GM21619 (cell line): Measurements from ENCODE around the gene ANKS1B.
"Not testable (repeated sequence)": the region's sequence is repeated elsewhere in the genome, so short reads cannot be mapped to it uniquely, and the experiment has no call there.

Source experiments
- ATAC-seq: cut with Tn5 transposase; IDR thresholded peaks from one replicate; pipeline ENCODE4 v1.9.1; 2021; ENCODE audit not compliant: unreplicated experiment

Gene ANKS1B

GRCh38 chr12:99766408-99766807 lies 218.3 kb downstream of the ANKS1B start:
- no peak for ATAC-seq

- no peak for ATAC-seq
These were observed 219.1 kb downstream of the ANKS1B start for GRCh38 chr12:99765469-99766114.

GRCh38 chr12:99759444-99759843 lies 225.3 kb downstream of the ANKS1B start:
- no peak for ATAC-seq

GRCh38 chr12:99758997-99759396 lies 225.7 kb downstream of the ANKS1B start:
- no peak for ATAC-seq

- no peak for ATAC-seq
These were observed 232.0 kb downstream of the ANKS1B start for GRCh38 chr12:99752740-99753139.

- ATAC-seq = no peak
These were observed 238.2 kb downstream of the ANKS1B start for GRCh38 chr12:99746538-99746937.

- ATAC-seq = no peak
These were observed 238.8 kb downstream of the ANKS1B start for GRCh38 chr12:99745895-99746294.

GRCh38 chr12:99745121-99745520 lies 239.6 kb downstream of the ANKS1B start:
- ATAC-seq = no peak

GRCh38 chr12:99736760-99737269 lies 247.9 kb downstream of the ANKS1B start:
- ATAC-seq = no peak

GRCh38 chr12:99732131-99732530 lies 252.6 kb downstream of the ANKS1B start:
- no peak for ATAC-seq

GRCh38 chr12:99722690-99723486 lies 261.8 kb downstream of the ANKS1B start:
- ATAC-seq = no peak

- ATAC-seq = no peak
These were observed 262.9 kb downstream of the ANKS1B start for GRCh38 chr12:99721715-99722275.

- not testable (repeated sequence) for ATAC-seq
These were observed 264.7 kb downstream of the ANKS1B start for GRCh38 chr12:99720083-99720465.

- not testable (repeated sequence) for ATAC-seq
These were observed 265.2 kb downstream of the ANKS1B start for GRCh38 chr12:99719411-99720082.

- not testable (repeated sequence) for ATAC-seq
These were observed 268.8 kb downstream of the ANKS1B start for GRCh38 chr12:99715841-99716510.

GRCh38 chr12:99714921-99715320 lies 269.8 kb downstream of the ANKS1B start:
- not testable (repeated sequence) for ATAC-seq

- no peak for ATAC-seq
These were observed 270.7 kb downstream of the ANKS1B start for GRCh38 chr12:99713946-99714520.

GRCh38 chr12:99712281-99712680 lies 272.5 kb downstream of the ANKS1B start:
- ATAC-seq = no peak

- no peak for ATAC-seq
These were observed 273.5 kb downstream of the ANKS1B start for GRCh38 chr12:99711246-99711645.

- no peak for ATAC-seq
These were observed 275.1 kb downstream of the ANKS1B start for GRCh38 chr12:99709619-99710018.
